ENCODE data around the gene USP44. TPM values are rescaled to one million over a fixed set of nuclear protein-coding genes. Genes with fewer than 3 reads are reported as not detected.

USP44 gene
- polyA plus RNA-seq, 1 of the 3 experiments (the other 2 are of a cell fraction): 0.07 TPM

GRCh38 chr12:95577820-95578219 is 26.5 kb upstream of the USP44 start:
- Histone ChIP-seq H3K9me2 (no peaks in the 10 kb centered on the region), H3K27ac (ENCODE audit: low read depth in 2 of 2, low read length in 1 of 2) (no peak overlapping the region), H3K4me2 (no peak overlapping the region), H2AFZ (ENCODE audit: low read depth) (no peak overlapping the region), H3K9me3 (no peaks in the 10 kb centered on the region), H3F3A (replicated peaks; ENCODE audit: insufficient read depth) (no peaks in the 10 kb centered on the region), H3K4me3 (ENCODE audit: low read depth in 2 of 2, low read length in 1 of 2) (no peak overlapping the region), H3K36me3 (replicated peaks in 1 of 2; ENCODE audit: control insufficient read depth in 1 of 2, insufficient read depth in 2 of 2, low read length in 1 of 2) (no peaks in the 10 kb centered on the region), H3K79me2 (ENCODE audit: insufficient read depth) (no peaks in the 10 kb centered on the region), H4K20me1 (ENCODE audit: insufficient read depth) (no peaks in the 10 kb centered on the region), H3K27me3 (ENCODE audit: insufficient read depth) (no peaks in the 10 kb centered on the region; the same call in 1 of the 2 replicates), H3K4me1 (ENCODE audit: control insufficient read depth in 1 of 2, insufficient read depth in 2 of 2, low read depth in 1 of 2, low read length in 1 of 2) (no peaks in the 10 kb centered on the region), H3K9ac (no peak overlapping the region)
- ChIA-PET POLR2A (no interaction called here), CTCF (interaction anchor here (0.7 to 1.7 kb wide), 4 partner anchors 11 to 402 kb away, joined by 3 to 5 read pairs (median 4); no protein-coding TSS in a partner anchor)
- no peak for DNase-seq
- TF ChIP-seq FOXM1 (IDR thresholded peaks at IDR 0.05; ENCODE audit: low read depth): no peak
- TF ChIP-seq RAD21 (IDR thresholded peaks at IDR 0.05; ENCODE audit: low read length): no peak
- TF ChIP-seq EZH2phosphoT487 (IDR thresholded peaks at IDR 0.05; ENCODE audit: borderline replicate concordance, low read depth): no peak
- TF ChIP-seq TAF1 (IDR thresholded peaks at IDR 0.05; ENCODE audit: borderline replicate concordance, low read depth, low read length): no peak
- TF ChIP-seq NFIC (IDR thresholded peaks at IDR 0.05; ENCODE audit: borderline replicate concordance): no peak
- TF ChIP-seq TCF12 (IDR thresholded peaks at IDR 0.05): no peak
- TF ChIP-seq, protein P1, sequence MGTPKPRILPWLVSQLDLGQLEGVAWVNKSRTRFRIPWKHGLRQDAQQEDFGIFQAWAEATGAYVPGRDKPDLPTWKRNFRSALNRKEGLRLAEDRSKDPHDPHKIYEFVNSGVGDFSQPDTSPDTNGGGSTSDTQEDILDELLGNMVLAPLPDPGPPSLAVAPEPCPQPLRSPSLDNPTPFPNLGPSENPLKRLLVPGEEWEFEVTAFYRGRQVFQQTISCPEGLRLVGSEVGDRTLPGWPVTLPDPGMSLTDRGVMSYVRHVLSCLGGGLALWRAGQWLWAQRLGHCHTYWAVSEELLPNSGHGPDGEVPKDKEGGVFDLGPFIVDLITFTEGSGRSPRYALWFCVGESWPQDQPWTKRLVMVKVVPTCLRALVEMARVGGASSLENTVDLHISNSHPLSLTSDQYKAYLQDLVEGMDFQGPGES (IDR thresholded peaks at IDR 0.05; ENCODE audit: low read depth, low read length): no peak
- TF ChIP-seq POLR2AphosphoS5 (IDR thresholded peaks at IDR 0.05; ENCODE audit: low read depth, low read length): no peak
- no peak for TF ChIP-seq CTCF (IDR thresholded peaks at IDR 0.05)
- TF ChIP-seq FOXJ3 (CRISPR knock-in tag; IDR thresholded peaks at IDR 0.05): no peak
- no peak for TF ChIP-seq GABPA (IDR thresholded peaks at IDR 0.05; ENCODE audit: low read depth)
- no peak for TF ChIP-seq FOSL2 (IDR thresholded peaks at IDR 0.05; ENCODE audit: borderline replicate concordance, low read depth)
- no peak for TF ChIP-seq USF2 (IDR thresholded peaks at IDR 0.05; ENCODE audit: borderline replicate concordance, low read depth, low read length)
- no peak for TF ChIP-seq EP300 (IDR thresholded peaks at IDR 0.05; ENCODE audit: borderline replicate concordance in 1 of 2, low read depth in 1 of 2, low read length in 1 of 2)
- no peak for TF ChIP-seq TEAD4 (IDR thresholded peaks at IDR 0.05; ENCODE audit: borderline replicate concordance, insufficient read depth)
- no peak for TF ChIP-seq MXI1 (IDR thresholded peaks at IDR 0.05; ENCODE audit: low read depth, low read length)
- no peak for TF ChIP-seq SMC3 (IDR thresholded peaks at IDR 0.05; ENCODE audit: low read depth, low read length)
- WGBS (ENCODE audit: low lambda C conversion rate): 17% methylated on average over 1 of the region's 1 CpG
